Activated CD4-positive, alpha-beta T cell treated with anti-CD3 and anti-CD28 coated beads, Interleukin-2, amount 50 U/mL, for 48 hours (primary cell): ENCODE measurements around the gene BMAL1.
A peak's percentile ranks its signal among the peaks of the same experiment; 100 is the strongest.

Experiments
- DNase-seq, 2 experiments: peaks; one replicate each; pipeline ENCODE4 v3.0.0-alpha.2; 2020

BMAL1 gene

GRCh38 chr11:13262096-13262495 lies 15.5 kb upstream of the BMAL1 start:
- DNase-seq = no peak

- DNase-seq = no peak
Measured at GRCh38 chr11:13268791-13269190, 8.8 kb upstream of the BMAL1 start.

GRCh38 chr11:13269775-13270174 lies 7.8 kb upstream of the BMAL1 start:
- DNase-seq = no peak

GRCh38 chr11:13271060-13271693 lies 6.4 kb upstream of the BMAL1 start:
- no peak for DNase-seq

GRCh38 chr11:13276454-13276831 lies 1.1 kb upstream of the BMAL1 start:
- no peak for DNase-seq

- peak; percentile 95 to 96 for DNase-seq
Measured at GRCh38 chr11:13276832-13277767, 490 bp upstream of the BMAL1 start.

- no peak for DNase-seq
Measured at GRCh38 chr11:13278609-13279486, 1.3 kb downstream of the BMAL1 start.

GRCh38 chr11:13279487-13279834 lies 1.9 kb downstream of the BMAL1 start:
- DNase-seq = no peak

GRCh38 chr11:13280092-13280722 lies 2.6 kb downstream of the BMAL1 start:
- DNase-seq = no peak

GRCh38 chr11:13280777-13281176 lies 3.2 kb downstream of the BMAL1 start:
- DNase-seq = no peak

GRCh38 chr11:13283636-13284035 lies 6.0 kb downstream of the BMAL1 start:
- no peak for DNase-seq

GRCh38 chr11:13284776-13285588 lies 7.4 kb downstream of the BMAL1 start:
- peak; percentile 26 to 53 for DNase-seq

- DNase-seq = no peak
Measured at GRCh38 chr11:13286279-13286821, 8.8 kb downstream of the BMAL1 start.

GRCh38 chr11:13287036-13287435 lies 9.4 kb downstream of the BMAL1 start:
- peak; percentile 35 to 46 for DNase-seq

- DNase-seq = no peak
Measured at GRCh38 chr11:13287681-13288080, 10.1 kb downstream of the BMAL1 start.

GRCh38 chr11:13288375-13289029 lies 10.9 kb downstream of the BMAL1 start:
- no peak for DNase-seq

- DNase-seq = no peak
Measured at GRCh38 chr11:13289081-13289480, 11.5 kb downstream of the BMAL1 start.

GRCh38 chr11:13290221-13290980 lies 12.8 kb downstream of the BMAL1 start:
- no peak for DNase-seq

GRCh38 chr11:13291361-13291760 lies 13.8 kb downstream of the BMAL1 start:
- no peak for DNase-seq

GRCh38 chr11:13291800-13292199 lies 14.2 kb downstream of the BMAL1 start:
- DNase-seq = no peak
